H9 (cell line): ENCODE results near the gene PRKCA. TPM values are rescaled to one million over a fixed set of nuclear protein-coding genes. Genes with fewer than 3 reads are reported as not detected.
A peak's percentile ranks its signal among the peaks of the same experiment; 100 is the strongest.

Source experiments
- DNase-seq: peaks from one replicate; pipeline ENCODE4 v3.0.0-alpha.2; 2017
- H2AFZ ChIP-seq: one replicate; pipeline ENCODE4 v1.6.1; 2013; ENCODE audit warnings: mild to moderate bottlenecking, low read length, control low read depth, moderate library complexity
- H2AK5ac ChIP-seq: 2 replicates; pipeline ENCODE4 v1.6.1; 2013; ENCODE audit warnings: low read length, control low read depth, mixed read lengths; ENCODE audit not compliant: insufficient read length
- H2BK120ac ChIP-seq: one replicate; pipeline ENCODE4 v1.6.1; 2013; ENCODE audit warnings: low read depth, mild to moderate bottlenecking, low read length, control low read depth, inconsistent platforms; ENCODE audit not compliant: poor library complexity, severe bottlenecking
- H2BK12ac ChIP-seq: 2 replicates; pipeline ENCODE4 v1.6.1; 2013; ENCODE audit warnings: low read length, control low read depth, mixed read lengths, low read depth; ENCODE audit not compliant: insufficient read length
- H2BK15ac ChIP-seq: 2 replicates; pipeline ENCODE4 v1.6.1; 2013; ENCODE audit warnings: low read depth, low read length, control low read depth
- H2BK20ac ChIP-seq: one replicate; pipeline ENCODE4 v1.6.1; 2013; ENCODE audit warnings: low read depth, mild to moderate bottlenecking, low read length, control low read depth, inconsistent platforms; ENCODE audit not compliant: poor library complexity, severe bottlenecking
- H2BK5ac ChIP-seq: 2 replicates; pipeline ENCODE4 v1.6.1; 2013; ENCODE audit warnings: low read length, control low read depth, mixed read lengths; ENCODE audit not compliant: insufficient read length
- H3K14ac ChIP-seq: 2 replicates; pipeline ENCODE4 v1.6.1; 2013; ENCODE audit warnings: low read length, control low read depth; ENCODE audit not compliant: insufficient read depth
- H3K18ac ChIP-seq: 2 replicates; pipeline ENCODE4 v1.6.1; 2013; ENCODE audit warnings: low read depth, mild to moderate bottlenecking, mixed read lengths, low read length, control low read depth; ENCODE audit not compliant: insufficient read length
- H3K23ac ChIP-seq: 2 replicates; pipeline ENCODE4 v1.6.1; 2013; ENCODE audit warnings: low read length, control low read depth, mixed read lengths, low read depth; ENCODE audit not compliant: insufficient read length
- H3K23me2 ChIP-seq: 2 replicates; pipeline ENCODE4 v1.6.1; 2013; ENCODE audit warnings: low read depth, mild to moderate bottlenecking, mixed read lengths, low read length, control low read depth; ENCODE audit not compliant: insufficient read length, poor library complexity, severe bottlenecking
- H3K27ac ChIP-seq: 2 replicates; pipeline ENCODE4 v1.5.1; 2013; ENCODE audit warnings: low read length, control low read depth, mixed read lengths, low read depth; ENCODE audit not compliant: insufficient read length
- H3K27me3 ChIP-seq: 2 replicates; pipeline ENCODE4 v1.6.1; 2013; ENCODE audit warnings: low read length, control low read depth, inconsistent platforms; ENCODE audit not compliant: insufficient read depth
- H3K4ac ChIP-seq: 2 replicates; pipeline ENCODE4 v1.6.1; 2013; ENCODE audit warnings: low read depth, mild to moderate bottlenecking, control low read depth, inconsistent platforms, low read length, moderate library complexity
- H3K4me1 ChIP-seq: 2 replicates; pipeline ENCODE4 v1.6.1; 2013; ENCODE audit warnings: low read length, control low read depth, inconsistent platforms; ENCODE audit not compliant: insufficient read depth
- H3K4me2 ChIP-seq: 2 replicates; pipeline ENCODE4 v1.6.1; 2013; ENCODE audit warnings: low read length, control low read depth, mixed read lengths; ENCODE audit not compliant: insufficient read length, insufficient read depth
- H3K56ac ChIP-seq: 2 replicates; pipeline ENCODE4 v1.6.1; 2013; ENCODE audit warnings: low read depth, mild to moderate bottlenecking, mixed read lengths, low read length, control low read depth; ENCODE audit not compliant: insufficient read length
- H3K79me1 ChIP-seq: 2 replicates; pipeline ENCODE4 v1.6.1; 2013; ENCODE audit warnings: low read depth, mild to moderate bottlenecking, moderate library complexity, low read length, control low read depth, inconsistent platforms; ENCODE audit not compliant: insufficient read depth, poor library complexity, severe bottlenecking
- H3K79me2 ChIP-seq: 2 replicates; pipeline ENCODE4 v1.6.1; 2013; ENCODE audit warnings: low read length, control low read depth, inconsistent platforms; ENCODE audit not compliant: insufficient read depth
- H3K9ac ChIP-seq: 2 replicates; pipeline ENCODE4 v1.6.1; 2013; ENCODE audit warnings: low read length, control low read depth, mixed read lengths; ENCODE audit not compliant: insufficient read length; ENCODE audit errors: extremely low read depth
- H3K9me3 ChIP-seq: one replicate; pipeline ENCODE4 v1.6.1; 2013; ENCODE audit warnings: low read depth, low read length, inconsistent platforms; ENCODE audit not compliant: control insufficient read depth
- H3T11ph ChIP-seq: one replicate; pipeline ENCODE4 v1.6.1; 2013; ENCODE audit warnings: mild to moderate bottlenecking, low read length, control low read depth, inconsistent platforms
- H4K20me1 ChIP-seq: one replicate; pipeline ENCODE4 v1.6.1; 2013; ENCODE audit not compliant: control insufficient read depth, insufficient read length, insufficient read depth
- H4K5ac ChIP-seq: 2 replicates; pipeline ENCODE4 v1.6.1; 2013; ENCODE audit warnings: low read depth, mild to moderate bottlenecking, mixed read lengths, low read length, control low read depth; ENCODE audit not compliant: insufficient read length
- H4K8ac ChIP-seq: replicated peaks from 2 replicates; pipeline ENCODE4 v1.6.1; 2013; ENCODE audit warnings: low read length, control low read depth, mixed read lengths, low read depth; ENCODE audit not compliant: insufficient read length
- H4K91ac ChIP-seq: 2 replicates; pipeline ENCODE4 v1.6.1; 2013; ENCODE audit warnings: low read depth, mild to moderate bottlenecking, moderate library complexity, mixed read lengths, low read length, control low read depth; ENCODE audit not compliant: insufficient read length
- H3K27ac Mint-ChIP-seq, 3 experiments: 2 replicates in 2 of 3; 3 replicates in 1 of 3; pipeline ENCODE4 v1.8.0; 2020 to 2021; ENCODE audit warnings: mixed read lengths in 3 of 3, mild to moderate bottlenecking in 1 of 3, moderate library complexity in 1 of 3
- H3K27me3 Mint-ChIP-seq: 2 replicates; pipeline ENCODE4 v1.8.0; 2021; ENCODE audit warnings: low read depth, mild to moderate bottlenecking, moderate library complexity, mixed read lengths
- H3K36me3 Mint-ChIP-seq, 3 experiments: 2 replicates in 2 of 3; 3 replicates in 1 of 3; pipeline ENCODE4 v1.8.0; 2020 to 2021; ENCODE audit warnings: low read depth in 3 of 3, mixed read lengths in 3 of 3; ENCODE audit not compliant: insufficient read depth in 1 of 3
- H3K4me1 Mint-ChIP-seq, 2 experiments: 2 replicates each; pipeline ENCODE4 v1.8.0; 2020; ENCODE audit warnings: mixed read lengths in 2 of 2
- H3K4me3 Mint-ChIP-seq, 2 experiments: 2 replicates in 1 of 2; 3 replicates in 1 of 2; pipeline ENCODE4 v1.8.0; 2020 to 2021; ENCODE audit warnings: mild to moderate bottlenecking in 2 of 2, mixed read lengths in 2 of 2, moderate library complexity in 1 of 2
- H3K9me3 Mint-ChIP-seq, 2 experiments: 2 replicates in 1 of 2; 3 replicates in 1 of 2; pipeline ENCODE4 v1.8.0; 2020; ENCODE audit warnings: mild to moderate bottlenecking in 2 of 2, mixed read lengths in 2 of 2, moderate library complexity in 1 of 2
- CTCF ChIP-seq: fragments of 200-600 bp; sonication (generic); conservative IDR thresholded peaks from 3 replicates; pipeline ENCODE4 v1.8.0; 2021; ENCODE audit warnings: antibody characterized with exemption, mild to moderate bottlenecking
- WGBS: extraction: QIAGEN DNeasy Blood & Tissue Kit; methylation state at CpG from one replicate; pipeline ENCODE4 v1.1.7; 2013; ENCODE audit warnings: missing lambda C conversion rate, low lambda C conversion rate, mixed read lengths; ENCODE audit not compliant: insufficient read length; ENCODE audit errors: extremely low coverage; 5-methylcytosine and 5-hydroxymethylcytosine counted together
- total RNA-seq: library from RNA; stranded (reverse); gene quantifications from 2 replicates; pipeline ENCODE4 v1.2.1, GENCODE V29; 2021

Gene PRKCA
- total RNA-seq, 1 experiment from 2014 or later, result 10.5 TPM

GRCh38 chr17:66574123-66574522, 271.7 kb downstream of the PRKCA start:
- Histone ChIP-seq H2AFZ (no peak overlapping the region), H2AK5ac (no peak overlapping the region), H2BK20ac (no peak overlapping the region), H3K79me1 (no peaks in the 10 kb centered on the region), H3K79me2 (no peaks in the 10 kb centered on the region), H3K27ac (no peak overlapping the region), H3K18ac (no peak overlapping the region), H2BK15ac (no peak overlapping the region), H4K20me1 (no peaks in the 10 kb centered on the region), H3K9me3 (no peaks in the 10 kb centered on the region), H3K4ac (no peak overlapping the region), H3K23ac (no peak overlapping the region), H2BK5ac (no peak overlapping the region), H3K4me2 (no peak overlapping the region), H3K9ac (no peak overlapping the region), H3K56ac (no peak overlapping the region), H3K23me2 (no peaks in the 10 kb centered on the region), H4K8ac (no peak overlapping the region), H3K27me3 (no peaks in the 10 kb centered on the region), H2BK120ac (no peak overlapping the region), H3T11ph (no peak overlapping the region), H3K4me1 (peaks cover 2% of the 10 kb centered on the region; the same call in 1 of the 2 replicates), H2BK12ac (no peak overlapping the region), H4K5ac (no peak overlapping the region), H4K91ac (no peak overlapping the region), H3K14ac (no peak overlapping the region)
- H3K4me1 Mint-ChIP-seq, result peaks cover 18 to 22% of the 10 kb centered on the region in 2 experiments
- no CpG with 5 or more reads among the region's 4 CpGs for WGBS
- H3K36me3 Mint-ChIP-seq, result no peaks in the 10 kb centered on the region
- peak; percentile 4 for DNase-seq
- H3K27ac Mint-ChIP-seq, result no peak overlapping the region
- H3K4me3 Mint-ChIP-seq, result no peak overlapping the region
- no peaks in the 10 kb centered on the region for H3K27me3 Mint-ChIP-seq
- TF ChIP-seq CTCF, result no peak
- H3K9me3 Mint-ChIP-seq, result no peaks in the 10 kb centered on the region; a peak in 2 of 5 replicates
